ENCODE data around the gene ZNF778. TPM values are rescaled to one million over a fixed set of nuclear protein-coding genes. Genes with fewer than 3 reads are reported as not detected.
A peak's percentile ranks its signal among the peaks of the same experiment; 100 is the strongest.

Gene ZNF778
- total RNA-seq, 1 experiment from 2014 or later = 16.4 TPM

DNA sequence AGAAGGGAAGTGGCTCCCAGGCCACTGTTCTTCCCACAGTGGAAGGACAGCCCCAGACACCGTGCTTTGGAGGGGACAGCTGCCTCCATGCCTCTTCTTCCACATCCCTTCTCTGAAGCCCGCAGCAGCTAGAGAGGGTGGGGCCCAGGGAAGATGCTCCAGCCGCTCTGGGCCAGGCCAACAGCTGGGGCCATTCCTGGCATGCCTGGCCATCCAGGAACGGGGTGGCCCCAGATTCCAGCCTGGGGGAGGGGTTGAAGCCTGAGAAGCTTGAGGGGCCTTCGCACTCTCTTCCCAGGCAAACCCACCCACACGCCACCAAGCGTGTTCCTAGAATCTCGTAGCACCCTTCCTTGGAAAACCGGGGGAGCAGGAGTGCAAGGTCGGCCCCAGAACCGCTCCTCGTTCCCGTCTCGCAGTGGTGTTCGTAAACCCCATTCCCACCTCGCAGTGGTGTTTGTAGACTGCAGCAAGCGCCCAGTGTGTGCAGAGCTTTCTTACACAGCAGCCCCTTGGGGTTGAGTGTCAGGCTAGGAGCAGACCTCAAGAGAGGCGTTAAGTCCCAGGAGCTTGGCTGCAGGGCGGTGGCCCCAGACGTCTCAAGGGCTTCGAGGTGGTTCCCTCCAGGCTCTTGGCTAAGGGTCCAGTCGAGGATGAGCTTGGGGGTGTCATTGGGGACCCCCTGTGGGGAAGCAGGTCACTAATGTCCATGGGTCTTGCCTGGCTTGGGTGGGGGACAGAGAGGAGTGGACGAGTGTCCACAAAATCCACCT lies 43.3 kb upstream of the ZNF778 start:
- H3K36me3 Mint-ChIP-seq (ENCODE audit: insufficient read depth in 1 of 3, low read depth in 3 of 3) = no peaks in the 10 kb centered on the region
- no peaks in the 10 kb centered on the region for H3K4me1 ChIP-seq (ENCODE audit: insufficient read depth, low read length)
- H3K27ac Mint-ChIP-seq = no peak overlapping the region
- H2BK120ac ChIP-seq (ENCODE audit: low read depth, low read length, poor library complexity, severe bottlenecking) = no peak overlapping the region
- no peaks in the 10 kb centered on the region for H4K20me1 ChIP-seq (ENCODE audit: control insufficient read depth, insufficient read depth, insufficient read length)
- H3K9ac ChIP-seq (ENCODE audit: extremely low read depth, insufficient read length, low read length) = no peak overlapping the region
- TF ChIP-seq, protein P1, sequence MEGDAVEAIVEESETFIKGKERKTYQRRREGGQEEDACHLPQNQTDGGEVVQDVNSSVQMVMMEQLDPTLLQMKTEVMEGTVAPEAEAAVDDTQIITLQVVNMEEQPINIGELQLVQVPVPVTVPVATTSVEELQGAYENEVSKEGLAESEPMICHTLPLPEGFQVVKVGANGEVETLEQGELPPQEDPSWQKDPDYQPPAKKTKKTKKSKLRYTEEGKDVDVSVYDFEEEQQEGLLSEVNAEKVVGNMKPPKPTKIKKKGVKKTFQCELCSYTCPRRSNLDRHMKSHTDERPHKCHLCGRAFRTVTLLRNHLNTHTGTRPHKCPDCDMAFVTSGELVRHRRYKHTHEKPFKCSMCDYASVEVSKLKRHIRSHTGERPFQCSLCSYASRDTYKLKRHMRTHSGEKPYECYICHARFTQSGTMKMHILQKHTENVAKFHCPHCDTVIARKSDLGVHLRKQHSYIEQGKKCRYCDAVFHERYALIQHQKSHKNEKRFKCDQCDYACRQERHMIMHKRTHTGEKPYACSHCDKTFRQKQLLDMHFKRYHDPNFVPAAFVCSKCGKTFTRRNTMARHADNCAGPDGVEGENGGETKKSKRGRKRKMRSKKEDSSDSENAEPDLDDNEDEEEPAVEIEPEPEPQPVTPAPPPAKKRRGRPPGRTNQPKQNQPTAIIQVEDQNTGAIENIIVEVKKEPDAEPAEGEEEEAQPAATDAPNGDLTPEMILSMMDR (conservative IDR thresholded peaks at IDR 0.05) = no peak
- no peak overlapping the region for H3K23ac ChIP-seq (ENCODE audit: insufficient read length, low read depth, low read length)
- peaks cover 6% of the 10 kb centered on the region for H3K23me2 ChIP-seq (ENCODE audit: insufficient read length, low read depth, low read length, poor library complexity, severe bottlenecking)
- H3T11ph ChIP-seq (ENCODE audit: low read length) = no peak overlapping the region
- H2BK15ac ChIP-seq (ENCODE audit: low read depth, low read length) = no peak overlapping the region
- no peaks in the 10 kb centered on the region for H3K79me1 ChIP-seq (ENCODE audit: insufficient read depth, low read depth, low read length, poor library complexity, severe bottlenecking)
- H3K18ac ChIP-seq (ENCODE audit: insufficient read length, low read depth, low read length) = peak overlapping the region; percentile 25
- H3K4me3 Mint-ChIP-seq = no peak overlapping the region
- no peaks in the 10 kb centered on the region for H3K9me3 ChIP-seq (ENCODE audit: control insufficient read depth, low read depth, low read length)
- H3K79me2 ChIP-seq (ENCODE audit: insufficient read depth, low read length) = no peaks in the 10 kb centered on the region
- H2AK5ac ChIP-seq (ENCODE audit: insufficient read length, low read length) = no peak overlapping the region
- H3K27me3 Mint-ChIP-seq (ENCODE audit: low read depth) = peaks cover 18% of the 10 kb centered on the region
- H3K56ac ChIP-seq (ENCODE audit: insufficient read length, low read depth, low read length) = no peak overlapping the region
- no peak overlapping the region for H4K91ac ChIP-seq (ENCODE audit: insufficient read length, low read depth, low read length)
- H4K8ac ChIP-seq (replicated peaks; ENCODE audit: insufficient read length, low read depth, low read length) = no peak overlapping the region
- no peak overlapping the region for H2BK5ac ChIP-seq (ENCODE audit: insufficient read length, low read length)
- no peak overlapping the region for H3K4me2 ChIP-seq (ENCODE audit: insufficient read depth, insufficient read length, low read length)
- H3K14ac ChIP-seq (ENCODE audit: insufficient read depth, low read length) = peak overlapping the region; percentile 8
- DNase-seq = peak; percentile 52
- no peak overlapping the region for H3K4ac ChIP-seq (ENCODE audit: low read depth, low read length)
- no peaks in the 10 kb centered on the region for H3K27me3 ChIP-seq (ENCODE audit: insufficient read depth, low read length)
- H4K5ac ChIP-seq (ENCODE audit: insufficient read length, low read depth, low read length) = no peak overlapping the region
- no peak overlapping the region for H2AFZ ChIP-seq (ENCODE audit: low read length)
- no peaks in the 10 kb centered on the region for H3K9me3 Mint-ChIP-seq
- no peak overlapping the region for H3K27ac ChIP-seq (ENCODE audit: insufficient read length, low read depth, low read length)
- H2BK20ac ChIP-seq (ENCODE audit: low read depth, low read length, poor library complexity, severe bottlenecking) = no peak overlapping the region
- no peak overlapping the region for H2BK12ac ChIP-seq (ENCODE audit: insufficient read length, low read depth, low read length)
- WGBS (ENCODE audit: extremely low coverage, insufficient read length, low lambda C conversion rate) = no CpG with 5 or more reads among the region's 23 CpGs
- H3K4me1 Mint-ChIP-seq = peaks cover 12 to 23% of the 10 kb centered on the region in 2 experiments
